ENCODE data around the gene COX19.
A peak's percentile ranks its signal among the peaks of the same experiment; 100 is the strongest.
"Not testable (repeated sequence)": the region's sequence is repeated elsewhere in the genome, so short reads cannot be mapped to it uniquely, and the experiment has no call there.

The COX19 gene

GRCh38 chr7:943793-944192 is 31.6 kb downstream of the COX19 start:
- ATAC-seq, DNase-seq: not testable (repeated sequence)

GRCh38 chr7:940599-941408 is 34.5 kb downstream of the COX19 start:
- ATAC-seq (peak; percentile 56), DNase-seq (no peak)

- no peak for DNase-seq
Observed at GRCh38 chr7:939843-940242, 35.5 kb downstream of the COX19 start.

GRCh38 chr7:938546-939185 is 36.7 kb downstream of the COX19 start:
- no peak for ATAC-seq
- no peak for DNase-seq

More at GRCh38 chr7:939843-940242, 35.5 kb downstream of the COX19 start:
- ATAC-seq = no peak

GRCh38 chr7:937856-938484 is 37.4 kb downstream of the COX19 start:
- ATAC-seq (no peak), DNase-seq (no peak)

- DNase-seq (peak; percentile 69), ATAC-seq (peak; percentile 86)
Observed at GRCh38 chr7:936386-937054, 38.8 kb downstream of the COX19 start.

GRCh38 chr7:935874-936385 is 39.4 kb downstream of the COX19 start:
- DNase-seq (no peak), ATAC-seq (no peak)

- DNase-seq = no peak
- no peak for ATAC-seq
Observed at GRCh38 chr7:935164-935873, 40.0 kb downstream of the COX19 start.

GRCh38 chr7:934469-935163 is 40.7 kb downstream of the COX19 start:
- ATAC-seq = no peak
- DNase-seq = no peak

GRCh38 chr7:932651-932975 is 42.7 kb downstream of the COX19 start:
- ATAC-seq (no peak), DNase-seq (no peak)

- DNase-seq = no peak
- ATAC-seq = no peak
Observed at GRCh38 chr7:931871-932650, 43.3 kb downstream of the COX19 start.

- DNase-seq (no peak), ATAC-seq (no peak)
Observed at GRCh38 chr7:930975-931758, 44.2 kb downstream of the COX19 start.

GRCh38 chr7:929311-929711 is 46.0 kb downstream of the COX19 start:
- ATAC-seq (no peak), DNase-seq (no peak)

- no peak for ATAC-seq
- DNase-seq = no peak
Observed at GRCh38 chr7:927031-927671, 48.2 kb downstream of the COX19 start.

GRCh38 chr7:926061-927030 is 49.0 kb downstream of the COX19 start:
- DNase-seq = no peak
- ATAC-seq = no peak

GRCh38 chr7:925601-926000 is 49.7 kb downstream of the COX19 start:
- peak; percentile 55 for ATAC-seq
- DNase-seq = peak; percentile 90

- ATAC-seq = peak; percentile 58
- DNase-seq = peak; percentile 89
Observed at GRCh38 chr7:924541-925231, 50.7 kb downstream of the COX19 start.
